Measurements from ENCODE around the gene EYA2. TPM values are rescaled to one million over a fixed set of nuclear protein-coding genes. Genes with fewer than 3 reads are reported as not detected.
A peak's percentile ranks its signal among the peaks of the same experiment; 100 is the strongest.

EYA2 gene
- total and polyA plus RNA-seq, 4 donors = 1.2 to 10.9 (median 6.7) TPM

DNA sequence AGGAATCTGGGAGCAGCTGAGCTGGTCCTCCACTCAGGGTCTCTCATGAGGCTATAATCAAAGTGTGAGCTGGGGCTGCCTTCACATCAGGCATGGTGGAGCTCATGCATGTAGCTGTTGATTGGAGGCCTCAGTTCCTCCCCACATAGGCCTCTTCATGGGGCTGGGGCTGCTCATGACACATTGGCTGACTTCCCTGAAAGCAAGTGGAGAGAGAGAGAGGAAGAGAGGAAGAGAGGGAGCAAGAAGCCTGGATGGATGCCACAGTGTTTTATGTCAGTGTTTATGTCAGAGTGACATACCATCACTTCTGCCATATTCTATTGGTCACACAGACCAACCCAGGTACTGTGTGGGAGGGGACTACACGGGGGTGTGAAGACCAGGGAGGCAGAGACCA is 43.8 kb downstream of the EYA2 start:
- no peaks in the 10 kb centered on the region for H3K27me3 ChIP-seq (ENCODE audit: control insufficient read depth in 1 of 2, insufficient read depth in 2 of 2, low read length in 1 of 2)
- intact Hi-C loops (cut with DNase I) = no loop called here
- no peaks in the 10 kb centered on the region for H3K36me3 ChIP-seq (ENCODE audit: control insufficient read depth in 1 of 2, insufficient read depth in 2 of 2, low read length in 1 of 2)
- H3K9me3 ChIP-seq (ENCODE audit: control insufficient read depth, low read length) = no peaks in the 10 kb centered on the region
- DNase-seq (no peak), ATAC-seq (ENCODE audit: low FRiP score) (no peak)
- WGBS, 2 donors = 81 to 85% methylated on average over 1 of the region's 1 CpG
- H3K4me1 ChIP-seq (ENCODE audit: control insufficient read depth in 1 of 2, insufficient read depth in 2 of 2, low read length in 2 of 2) = no peaks in the 10 kb centered on the region
- no peak overlapping the region for H3K27ac ChIP-seq (ENCODE audit: low read depth in 1 of 2, low read length in 2 of 2)
- H3K4me3 ChIP-seq (ENCODE audit: low read length in 2 of 2) = no peak overlapping the region

DNA sequence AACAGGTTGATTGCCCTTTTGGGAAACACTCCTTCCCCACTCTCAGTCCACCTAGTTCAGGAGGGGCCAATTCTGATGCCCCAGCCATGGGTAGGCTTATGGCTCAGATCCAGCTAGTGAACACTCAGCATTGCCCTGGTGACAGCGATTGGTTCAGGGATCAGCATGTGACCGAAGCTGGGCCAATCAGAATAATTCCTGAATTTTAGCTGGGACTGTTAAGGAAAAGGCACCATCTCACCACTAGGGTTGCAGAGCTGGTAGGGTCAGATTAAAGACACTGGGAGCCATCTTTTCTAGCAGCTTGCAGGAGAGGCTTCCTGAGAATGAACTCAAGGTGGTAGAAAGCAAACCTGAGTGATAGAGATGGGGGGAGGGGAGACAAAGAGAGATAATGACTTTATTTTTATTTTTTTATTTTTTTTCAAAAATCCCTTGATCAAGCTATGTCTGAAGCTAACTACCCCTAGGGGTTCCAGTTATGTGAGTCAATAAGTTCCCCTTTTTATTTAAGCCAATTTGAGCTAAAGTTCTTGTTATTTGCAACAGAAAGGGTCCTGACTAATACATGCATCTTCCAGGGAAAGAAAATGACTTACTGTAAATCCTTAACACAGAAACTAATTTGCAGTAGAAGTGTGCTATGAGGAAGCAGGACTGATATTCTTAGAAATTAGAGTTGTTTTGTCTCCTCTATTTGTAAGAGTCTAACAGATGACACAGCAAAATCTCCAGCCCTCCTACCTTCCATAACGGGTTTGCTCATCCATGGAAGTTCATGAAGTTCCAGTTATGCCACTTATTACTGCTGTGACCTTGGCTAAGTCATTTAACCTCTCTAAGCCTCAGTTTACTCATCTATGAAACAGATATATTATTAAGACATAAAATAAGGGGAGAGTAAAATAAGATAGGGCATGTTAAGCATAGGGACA is 44.7 kb downstream of the EYA2 start:
- H3K27ac ChIP-seq (ENCODE audit: low read depth in 1 of 2, low read length in 2 of 2) = no peak overlapping the region
- intact Hi-C loops (cut with DNase I) = no loop called here
- H3K36me3 ChIP-seq (ENCODE audit: control insufficient read depth in 1 of 2, insufficient read depth in 2 of 2, low read length in 1 of 2) = no peaks in the 10 kb centered on the region
- H3K9me3 ChIP-seq (ENCODE audit: control insufficient read depth, low read length) = no peaks in the 10 kb centered on the region
- H3K27me3 ChIP-seq (ENCODE audit: control insufficient read depth in 1 of 2, insufficient read depth in 2 of 2, low read length in 1 of 2) = no peaks in the 10 kb centered on the region
- DNase-seq (no peak), ATAC-seq (ENCODE audit: low FRiP score) (no peak)
- WGBS, 2 donors = 79 to 89% methylated on average over 3 of the region's 3 CpGs
- no peaks in the 10 kb centered on the region for H3K4me1 ChIP-seq (ENCODE audit: control insufficient read depth in 1 of 2, insufficient read depth in 2 of 2, low read length in 2 of 2)
- no peak overlapping the region for H3K4me3 ChIP-seq (ENCODE audit: low read length in 2 of 2)

GRCh38 chr20:46940616-46941015 is 46.0 kb downstream of the EYA2 start:
- ATAC-seq (ENCODE audit: low FRiP score) (no peak), DNase-seq (no peak)
- no peak overlapping the region for H3K27ac ChIP-seq (ENCODE audit: low read depth in 1 of 2, low read length in 2 of 2)
- intact Hi-C loops (cut with DNase I) = no loop called here
- no peaks in the 10 kb centered on the region for H3K9me3 ChIP-seq (ENCODE audit: control insufficient read depth, low read length)
- no peaks in the 10 kb centered on the region for H3K27me3 ChIP-seq (ENCODE audit: control insufficient read depth in 1 of 2, insufficient read depth in 2 of 2, low read length in 1 of 2)
- H3K36me3 ChIP-seq (ENCODE audit: control insufficient read depth in 1 of 2, insufficient read depth in 2 of 2, low read length in 1 of 2) = no peaks in the 10 kb centered on the region
- H3K4me3 ChIP-seq (ENCODE audit: low read length in 2 of 2) = no peak overlapping the region
- no peaks in the 10 kb centered on the region for H3K4me1 ChIP-seq (ENCODE audit: control insufficient read depth in 1 of 2, insufficient read depth in 2 of 2, low read length in 2 of 2)
- 81 to 83% methylated on average over 10 of the region's 10 CpGs for WGBS, 2 donors

DNA sequence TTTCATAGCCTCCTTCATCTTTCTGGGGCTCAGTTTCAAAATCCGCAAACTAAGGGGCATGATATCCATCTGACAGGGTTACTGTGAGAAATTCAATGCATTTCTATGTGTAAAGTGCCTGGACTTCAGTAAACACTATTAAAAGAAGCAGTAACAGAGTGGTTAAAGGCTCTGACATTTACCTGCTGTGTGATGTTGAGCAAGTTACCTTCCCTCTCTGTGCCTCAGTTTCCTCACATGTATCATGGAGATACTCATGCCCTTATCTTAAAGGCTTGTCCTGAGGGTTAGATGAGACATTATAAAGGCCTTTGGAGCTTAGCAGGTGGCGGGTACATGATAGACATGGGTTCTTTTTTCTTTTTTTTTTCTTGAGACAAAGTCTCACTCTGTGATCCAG is 46.8 kb downstream of the EYA2 start:
- Histone ChIP-seq H3K27me3 (ENCODE audit: control insufficient read depth in 1 of 2, insufficient read depth in 2 of 2, low read length in 1 of 2) (no peaks in the 10 kb centered on the region), H3K27ac (ENCODE audit: low read depth in 1 of 2, low read length in 2 of 2) (no peak overlapping the region), H3K4me3 (ENCODE audit: low read length in 2 of 2) (no peak overlapping the region), H3K9me3 (ENCODE audit: control insufficient read depth, low read length) (no peaks in the 10 kb centered on the region), H3K4me1 (ENCODE audit: control insufficient read depth in 1 of 2, insufficient read depth in 2 of 2, low read length in 2 of 2) (peaks cover 0 to 3% of the 10 kb centered on the region in 2 donors), H3K36me3 (ENCODE audit: control insufficient read depth in 1 of 2, insufficient read depth in 2 of 2, low read length in 1 of 2) (no peaks in the 10 kb centered on the region)
- WGBS, 2 donors = 96% methylated on average over 2 of the region's 2 CpGs
- intact Hi-C loops (cut with DNase I) = no loop called here
- no peak for ATAC-seq (ENCODE audit: low FRiP score)
- no peak for DNase-seq

GRCh38 chr20:46943861-46944591 is 49.4 kb downstream of the EYA2 start:
- no peaks in the 10 kb centered on the region for H3K27me3 ChIP-seq (ENCODE audit: control insufficient read depth in 1 of 2, insufficient read depth in 2 of 2, low read length in 1 of 2)
- no peak overlapping the region for H3K27ac ChIP-seq (ENCODE audit: low read depth in 1 of 2, low read length in 2 of 2)
- peaks cover 5% of the 10 kb centered on the region in 2 donors for H3K4me1 ChIP-seq (ENCODE audit: control insufficient read depth in 1 of 2, insufficient read depth in 2 of 2, low read length in 2 of 2)
- intact Hi-C loops (cut with DNase I) = no loop called here
- WGBS, 2 donors = 93 to 95% methylated on average over 11 of the region's 11 CpGs
- H3K36me3 ChIP-seq (ENCODE audit: control insufficient read depth in 1 of 2, insufficient read depth in 2 of 2, low read length in 1 of 2) = no peaks in the 10 kb centered on the region
- no peak for DNase-seq
- no peak overlapping the region for H3K4me3 ChIP-seq (ENCODE audit: low read length in 2 of 2)
- ATAC-seq (ENCODE audit: low FRiP score) = no peak
- H3K9me3 ChIP-seq (ENCODE audit: control insufficient read depth, low read length) = no peaks in the 10 kb centered on the region

DNA sequence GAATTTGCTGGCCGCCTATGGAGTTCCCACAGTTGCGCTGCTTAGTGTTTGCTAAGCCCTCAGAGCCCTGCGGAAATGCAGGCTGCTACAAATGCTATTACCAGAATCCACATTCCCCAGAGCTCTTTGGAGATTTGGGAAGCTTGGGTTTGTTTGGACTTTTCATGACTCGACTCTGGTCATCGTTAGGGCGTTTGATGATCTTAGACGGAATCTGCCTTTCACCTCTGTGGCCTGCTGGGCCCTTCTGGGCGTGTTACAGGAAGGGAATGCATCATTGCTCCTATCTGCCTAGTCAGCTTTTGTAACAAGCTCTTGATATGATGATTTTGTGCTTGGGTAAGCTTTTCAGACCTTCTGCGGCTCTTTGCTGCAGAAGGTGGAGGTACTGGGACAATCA is 50.8 kb downstream of the EYA2 start:
- H3K4me3 ChIP-seq (ENCODE audit: low read length in 2 of 2) = no peak overlapping the region
- no peaks in the 10 kb centered on the region for H3K36me3 ChIP-seq (ENCODE audit: control insufficient read depth in 1 of 2, insufficient read depth in 2 of 2, low read length in 1 of 2)
- H3K4me1 ChIP-seq (ENCODE audit: control insufficient read depth in 1 of 2, insufficient read depth in 2 of 2, low read length in 2 of 2) = peaks cover 5% of the 10 kb centered on the region in 2 donors
- DNase-seq (no peak), ATAC-seq (ENCODE audit: low FRiP score) (no peak)
- H3K27me3 ChIP-seq (ENCODE audit: control insufficient read depth in 1 of 2, insufficient read depth in 2 of 2, low read length in 1 of 2) = no peaks in the 10 kb centered on the region
- WGBS, 2 donors = 81 to 86% methylated on average over 9 of the region's 9 CpGs
- no peaks in the 10 kb centered on the region for H3K9me3 ChIP-seq (ENCODE audit: control insufficient read depth, low read length)
- intact Hi-C loops (cut with DNase I) = loop anchor here in 1 of 2 donors (5.0 kb wide), 1 partner anchor 48 kb away; no protein-coding TSS in a partner anchor
- no peak overlapping the region for H3K27ac ChIP-seq (ENCODE audit: low read depth in 1 of 2, low read length in 2 of 2)

- Histone ChIP-seq H3K27me3 (ENCODE audit: control insufficient read depth in 1 of 2, insufficient read depth in 2 of 2, low read length in 1 of 2) (no peaks in the 10 kb centered on the region), H3K4me3 (ENCODE audit: low read length in 2 of 2) (no peak overlapping the region), H3K9me3 (ENCODE audit: control insufficient read depth, low read length) (no peaks in the 10 kb centered on the region), H3K27ac (ENCODE audit: low read depth in 1 of 2, low read length in 2 of 2) (peak overlapping the region; percentile 3 to 25), H3K4me1 (ENCODE audit: control insufficient read depth in 1 of 2, insufficient read depth in 2 of 2, low read length in 2 of 2) (peaks cover 5% of the 10 kb centered on the region in 2 donors), H3K36me3 (ENCODE audit: control insufficient read depth in 1 of 2, insufficient read depth in 2 of 2, low read length in 1 of 2) (no peaks in the 10 kb centered on the region)
- intact Hi-C loops (cut with DNase I) = loop anchor here in 1 of 2 donors (5.0 kb wide), 1 partner anchor 49 kb away; no protein-coding TSS in a partner anchor
- 14 to 20% methylated on average over 7 of the region's 7 CpGs for WGBS, 2 donors
- DNase-seq (no peak), ATAC-seq (ENCODE audit: low FRiP score) (peak; percentile 31)
Observed at GRCh38 chr20:46946181-46946624, 51.6 kb downstream of the EYA2 start.

- H3K36me3 ChIP-seq (ENCODE audit: control insufficient read depth in 1 of 2, insufficient read depth in 2 of 2, low read length in 1 of 2) = no peaks in the 10 kb centered on the region
- DNase-seq (no peak), ATAC-seq (ENCODE audit: low FRiP score) (peak; percentile 27)
- 28% methylated on average over 3 of the region's 3 CpGs for WGBS, 2 donors
- no peaks in the 10 kb centered on the region for H3K9me3 ChIP-seq (ENCODE audit: control insufficient read depth, low read length)
- H3K4me1 ChIP-seq (ENCODE audit: control insufficient read depth in 1 of 2, insufficient read depth in 2 of 2, low read length in 2 of 2) = peaks cover 5% of the 10 kb centered on the region in 2 donors
- intact Hi-C loops (cut with DNase I) = loop anchor here in 1 of 2 donors (5.0 kb wide), 1 partner anchor 49 kb away; no protein-coding TSS in a partner anchor
- no peak overlapping the region for H3K4me3 ChIP-seq (ENCODE audit: low read length in 2 of 2)
- no peak overlapping the region for H3K27ac ChIP-seq (ENCODE audit: low read depth in 1 of 2, low read length in 2 of 2)
- H3K27me3 ChIP-seq (ENCODE audit: control insufficient read depth in 1 of 2, insufficient read depth in 2 of 2, low read length in 1 of 2) = no peaks in the 10 kb centered on the region
Observed at GRCh38 chr20:46946796-46947195, 52.2 kb downstream of the EYA2 start.

All from aorta (tissue), 5 donors.